ENCODE results near the gene VPS39. TPM values are rescaled to one million over a fixed set of nuclear protein-coding genes. Genes with fewer than 3 reads are reported as not detected.
A peak's percentile ranks its signal among the peaks of the same experiment; 100 is the strongest.

VPS39 gene
- total and polyA plus RNA-seq, 9 donors, result 30.3 to 61.5 (median 50.2) TPM

GRCh38 chr15:42118650-42119445 lies 89.3 kb downstream of the VPS39 start:
- Histone ChIP-seq H3K4me3 (no peak overlapping the region), H3K27me3 (no peaks in the 10 kb centered on the region), H3K36me3 (no peaks in the 10 kb centered on the region), H3K9me3 (no peaks in the 10 kb centered on the region), H3K4me1 (ENCODE audit: insufficient read depth) (no peaks in the 10 kb centered on the region), H3K27ac (no peak overlapping the region)
- DNase-seq, result no peak
- 9 to 18% (median 15%) methylated on average over 10 of the region's 10 CpGs for WGBS, 3 donors
- intact Hi-C loops (cut with DNase I), result no loop called here
- TF ChIP-seq POLR2A (IDR thresholded peaks at IDR 0.05) (no peak), EP300 (IDR thresholded peaks at IDR 0.05) (no peak), CTCF (IDR thresholded peaks at IDR 0.05) (no peak)

GRCh38 chr15:42111924-42112323 lies 96.2 kb downstream of the VPS39 start:
- no peak overlapping the region for H3K4me3 ChIP-seq
- H3K27me3 ChIP-seq, result no peaks in the 10 kb centered on the region
- no peaks in the 10 kb centered on the region for H3K9me3 ChIP-seq
- no peak for TF ChIP-seq CTCF (IDR thresholded peaks at IDR 0.05)
- no peak for TF ChIP-seq EP300 (IDR thresholded peaks at IDR 0.05)
- TF ChIP-seq POLR2A (IDR thresholded peaks at IDR 0.05), result no peak
- H3K27ac ChIP-seq, result no peak overlapping the region
- 67 to 76% (median 74%) methylated on average over 4 of the region's 4 CpGs for WGBS, 3 donors
- intact Hi-C loops (cut with DNase I), result loop anchor here in 1 of 4 donors (5.0 kb wide), 1 partner anchor 1400 kb away; no protein-coding TSS in a partner anchor
- H3K36me3 ChIP-seq, result no peaks in the 10 kb centered on the region
- no peaks in the 10 kb centered on the region for H3K4me1 ChIP-seq (ENCODE audit: insufficient read depth)
- DNase-seq, result no peak

GRCh38 chr15:42110367-42110766 lies 97.7 kb downstream of the VPS39 start:
- DNase-seq, result no peak
- H3K27me3 ChIP-seq, result no peaks in the 10 kb centered on the region
- no peaks in the 10 kb centered on the region for H3K4me1 ChIP-seq (ENCODE audit: insufficient read depth)
- WGBS, 3 donors, result 74 to 77% (median 75%) methylated on average over 3 of the region's 3 CpGs
- TF ChIP-seq POLR2A (IDR thresholded peaks at IDR 0.05), result no peak
- no peak for TF ChIP-seq EP300 (IDR thresholded peaks at IDR 0.05)
- no peak for TF ChIP-seq CTCF (IDR thresholded peaks at IDR 0.05)
- H3K9me3 ChIP-seq, result no peaks in the 10 kb centered on the region
- H3K27ac ChIP-seq, result no peak overlapping the region
- no peak overlapping the region for H3K4me3 ChIP-seq
- H3K36me3 ChIP-seq, result no peaks in the 10 kb centered on the region
- intact Hi-C loops (cut with DNase I), result loop anchor here in 1 of 4 donors (5.0 kb wide), 1 partner anchor 1398 kb away; no protein-coding TSS in a partner anchor

- H3K27me3 ChIP-seq, result no peaks in the 10 kb centered on the region
- WGBS, 3 donors, result 74 to 88% (median 84%) methylated on average over 3 of the region's 3 CpGs
- no peak overlapping the region for H3K27ac ChIP-seq
- no peak for DNase-seq
- H3K36me3 ChIP-seq, result no peaks in the 10 kb centered on the region
- no peak for TF ChIP-seq EP300 (IDR thresholded peaks at IDR 0.05)
- no peak for TF ChIP-seq CTCF (IDR thresholded peaks at IDR 0.05)
- no peak for TF ChIP-seq POLR2A (IDR thresholded peaks at IDR 0.05)
- H3K4me1 ChIP-seq (ENCODE audit: insufficient read depth), result no peaks in the 10 kb centered on the region
- H3K4me3 ChIP-seq, result no peak overlapping the region
- intact Hi-C loops (cut with DNase I), result no loop called here
- no peaks in the 10 kb centered on the region for H3K9me3 ChIP-seq
Measured at GRCh38 chr15:42108806-42109205, 99.3 kb downstream of the VPS39 start.

MicroRNAs within 50 kb of the gene (microRNA counts, 767-probe panel; counts per million panel counts)
- 530 counts per million, percentile 78 among the panel's probes with 10 or more counts for microRNA hsa-miR-627

Small RNAs within 50 kb of the gene (microRNA-seq; reads per million reads assigned to microRNA genes)
- 27.7 to 49.1 (median 41.2) reads per million in 3 donors for gene MIR627

Small RNAs within 50 kb of the gene (small RNA-seq; reads per million reads assigned to genes)
- gene MIR627, result not detected

Other genes with a start within 250 kb of the VPS39 start
- gene EHD4, start 235.7 kb downstream of the VPS39 start, total RNA-seq, result 10 to 100 TPM in 6 of 7 donors, 1 to 10 TPM in 1; 8.8 to 23.3 (median 14.8) TPM
- 10 to 100 TPM; 11.7 to 13.7 TPM for gene EHD4, start 235.7 kb downstream of the VPS39 start, polyA plus RNA-seq
- under 1 TPM in 1 of 7 donors, not detected in 6; 0.11 TPM for gene PLA2G4E, start 187.3 kb downstream of the VPS39 start, total RNA-seq
- under 1 TPM in 1 of 2 donors, not detected in 1; 0.02 TPM for gene PLA2G4E, start 187.3 kb downstream of the VPS39 start, polyA plus RNA-seq
- under 1 TPM in 2 of 7 donors, not detected in 5; 0.11 to 0.12 TPM for gene PLA2G4D, start 113.7 kb downstream of the VPS39 start, total RNA-seq
- not detected for gene PLA2G4D, start 113.7 kb downstream of the VPS39 start, polyA plus RNA-seq
- under 1 TPM in 3 of 7 donors, not detected in 4; 0.12 to 0.23 (median 0.23) TPM for gene PLA2G4F, start 51.7 kb downstream of the VPS39 start, total RNA-seq
- under 1 TPM in 1 of 2 donors, not detected in 1; 0.07 TPM for gene PLA2G4F, start 51.7 kb downstream of the VPS39 start, polyA plus RNA-seq
- gene GANC, start 64.9 kb upstream of the VPS39 start, total RNA-seq, result 10 to 100 TPM; 13.7 to 31.5 (median 28.8) TPM
- 10 to 100 TPM in 1 of 2 donors, 1 to 10 TPM in 1; 10.0 to 28.1 TPM for gene GANC, start 64.9 kb upstream of the VPS39 start, polyA plus RNA-seq
- gene TMEM87A, start 65.1 kb upstream of the VPS39 start, total RNA-seq, result 10 to 100 TPM; 31.4 to 53.3 (median 43.0) TPM
- 10 to 100 TPM; 34.1 to 74.3 TPM for gene TMEM87A, start 65.1 kb upstream of the VPS39 start, polyA plus RNA-seq
- gene CAPN3, start 151.2 kb upstream of the VPS39 start, total RNA-seq, result 10 to 100 TPM in 3 of 7 donors, 1 to 10 TPM in 4; 6.4 to 19.1 (median 8.0) TPM
- 10 to 100 TPM in 1 of 2 donors, 1 to 10 TPM in 1; 7.9 to 14.1 TPM for gene CAPN3, start 151.2 kb upstream of the VPS39 start, polyA plus RNA-seq

All from ovary (tissue), 9 donors.